Activated CD8-positive, alpha-beta memory T cell treated with anti-CD3 and anti-CD28 coated beads for 24 hours (primary cell): ENCODE measurements around the gene HCFC1.

Experiments
- DNase-seq: peaks from one replicate; pipeline ENCODE4 v3.0.0-alpha.2; 2020

The HCFC1 gene

DNA sequence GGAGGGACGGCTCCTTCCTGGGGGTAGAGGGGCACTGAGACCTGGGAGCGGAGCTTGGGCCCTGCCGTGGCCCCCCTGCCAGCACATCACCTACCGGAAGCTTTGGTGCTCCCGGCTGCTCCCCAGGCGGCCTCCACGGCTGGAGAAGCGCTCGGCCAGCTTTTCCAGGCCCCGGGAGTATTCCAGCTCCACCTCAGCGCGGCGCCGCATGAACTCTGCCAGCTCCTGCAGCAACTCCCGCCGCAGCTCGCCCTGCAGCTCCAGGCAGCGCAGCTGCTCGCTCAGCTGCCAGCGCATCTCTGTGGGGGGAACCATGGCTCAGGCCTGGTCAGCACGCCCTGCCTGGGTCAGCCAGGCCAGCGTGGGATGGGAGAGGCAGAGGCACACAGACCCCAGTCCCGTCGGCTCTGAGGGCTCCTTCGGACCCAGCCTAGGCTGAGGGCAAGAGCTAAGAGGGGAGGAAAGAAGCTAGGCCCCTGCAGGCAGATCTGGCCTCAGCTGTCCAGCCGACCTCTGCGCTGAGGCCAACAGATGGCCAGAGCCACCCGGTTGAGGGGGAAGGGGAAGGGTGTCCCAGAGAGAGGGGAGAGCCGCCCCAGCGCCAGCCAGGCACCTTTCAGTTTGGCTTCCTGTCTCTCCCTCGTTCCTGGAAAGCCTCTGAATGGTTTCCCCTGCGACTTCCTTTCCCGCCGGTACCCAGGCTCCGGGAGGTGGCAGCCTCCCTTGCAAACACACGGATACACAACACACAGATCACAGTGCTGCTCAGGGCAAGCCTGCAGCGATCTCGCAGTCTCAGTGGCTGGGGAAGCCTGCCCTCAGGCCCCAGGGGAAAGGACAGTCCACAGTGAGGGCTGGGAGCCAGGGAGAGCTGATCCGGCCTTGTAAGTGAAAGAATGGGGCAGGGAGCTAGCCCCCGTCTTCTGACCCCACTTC, 49.8 kb downstream of the HCFC1 start:
- DNase-seq, result no peak

DNA sequence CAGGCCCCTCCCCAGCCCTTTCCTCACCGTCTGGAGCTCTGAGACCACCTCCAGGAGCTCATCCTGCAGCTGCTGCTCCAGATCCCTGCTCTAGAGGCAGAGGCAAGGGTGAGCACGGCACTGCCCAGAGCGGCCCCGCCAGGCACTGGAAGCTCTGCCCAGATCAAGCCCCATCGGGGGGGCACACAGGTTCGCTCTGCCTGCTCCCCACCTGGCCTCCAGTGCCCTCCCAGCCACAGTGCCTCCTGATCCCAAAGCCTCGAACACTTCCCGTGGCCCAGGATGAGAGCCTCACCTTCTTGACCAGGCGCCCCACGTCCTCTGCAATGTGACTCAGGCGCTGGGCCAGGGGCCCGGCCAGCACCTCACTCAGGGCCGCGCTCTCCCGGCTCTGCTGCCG, 50.5 kb downstream of the HCFC1 start:
- DNase-seq, result no peak

DNA sequence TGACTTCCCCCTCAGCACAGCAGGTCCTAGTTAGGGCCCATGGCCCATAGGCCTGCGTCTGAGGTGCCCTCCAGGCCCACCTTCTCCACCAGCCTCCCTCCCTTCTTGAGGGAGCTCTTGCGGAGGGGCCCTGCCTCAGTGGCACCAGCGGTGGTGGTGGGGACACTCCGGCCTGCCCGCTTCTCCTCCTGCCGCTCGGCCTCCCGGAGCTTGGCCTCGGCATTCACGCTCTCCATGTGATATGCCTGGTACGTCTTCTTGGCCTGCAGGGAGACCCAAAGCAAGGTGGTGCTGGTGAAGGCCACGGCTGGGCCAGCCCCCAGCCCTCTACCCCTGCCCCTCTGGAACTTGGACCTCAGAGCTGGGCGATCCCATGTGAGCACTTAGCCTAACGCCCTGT, 51.1 kb downstream of the HCFC1 start:
- no peak for DNase-seq

DNA sequence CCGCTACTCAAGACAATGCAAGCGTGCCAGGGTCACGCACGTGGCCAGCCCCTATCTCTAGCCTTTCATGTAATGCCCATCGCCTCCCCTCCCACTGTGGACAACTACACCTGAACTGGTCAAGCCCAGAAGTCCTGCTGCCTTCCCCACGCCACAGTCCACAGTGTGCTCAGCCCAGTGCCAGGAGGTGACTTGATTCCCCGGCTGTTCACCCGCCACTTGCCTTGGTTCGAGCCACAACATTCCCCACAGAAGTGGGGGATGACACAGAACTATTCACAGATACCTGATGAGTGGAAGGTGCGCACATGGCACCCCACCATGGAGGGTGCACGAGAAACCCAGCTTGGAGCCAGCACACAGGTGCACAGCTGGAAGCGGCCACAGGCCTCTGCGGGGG, 52.3 kb downstream of the HCFC1 start:
- no peak for DNase-seq

DNA sequence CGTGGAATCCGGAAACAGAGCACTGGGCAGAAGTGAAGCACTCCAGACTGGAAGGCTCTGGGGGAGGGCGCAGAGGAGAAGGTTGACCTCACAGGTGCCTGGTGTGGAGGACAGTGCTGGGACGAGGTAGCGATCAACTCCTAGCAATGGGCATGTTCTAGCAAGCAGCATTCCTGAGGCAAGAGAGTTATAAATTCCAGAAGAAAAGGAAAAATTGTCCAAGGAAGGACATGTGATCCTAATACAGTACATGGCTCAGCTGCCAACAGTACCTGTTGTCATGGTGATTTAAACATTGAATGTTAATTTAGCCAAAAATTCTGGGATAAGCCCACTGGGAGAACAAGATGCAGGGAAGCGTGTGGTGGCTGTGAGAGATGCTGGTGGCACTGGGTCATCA, 53.7 kb downstream of the HCFC1 start:
- no peak for DNase-seq

DNA sequence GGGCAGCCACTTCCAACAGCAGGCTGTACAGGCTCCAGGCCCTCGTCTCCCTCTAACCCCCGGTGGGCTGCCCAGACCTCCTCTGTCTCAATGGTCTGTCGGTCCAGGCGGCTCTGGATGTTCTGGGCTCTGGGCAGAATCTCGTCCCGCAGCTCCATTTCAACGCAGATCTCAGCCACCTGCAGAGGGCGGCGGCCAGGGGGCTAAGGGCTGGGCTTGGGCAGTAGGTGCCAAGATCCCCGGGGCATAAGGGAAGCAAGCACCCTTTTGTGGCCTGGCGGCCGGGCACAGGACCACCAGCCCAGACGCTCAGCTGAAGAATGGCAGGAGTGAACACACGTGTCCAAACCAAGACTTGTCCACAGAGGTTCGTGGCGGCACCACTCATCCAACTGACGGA, 57.9 kb downstream of the HCFC1 start:
- no peak for DNase-seq

DNA sequence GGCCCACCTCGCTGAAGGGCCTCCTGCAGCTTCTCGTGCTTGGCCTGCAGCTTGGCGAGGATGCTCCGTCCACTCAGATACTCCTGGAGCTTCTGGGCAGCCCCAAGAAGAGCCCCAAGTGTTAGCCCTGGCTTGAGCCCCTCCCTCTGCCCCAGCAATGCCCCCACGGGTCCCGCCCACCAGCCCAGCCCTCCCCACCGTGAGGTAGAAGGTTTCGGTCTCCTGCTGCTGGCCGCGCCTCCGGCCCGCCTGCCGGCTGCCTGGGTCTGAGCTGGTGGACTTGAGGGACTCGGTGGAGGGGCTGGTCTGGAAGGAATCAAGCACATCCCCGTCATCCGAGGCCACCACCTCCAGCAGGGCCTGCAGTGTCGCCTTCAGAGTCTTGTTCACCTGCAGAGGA, 58.4 kb downstream of the HCFC1 start:
- no peak for DNase-seq

DNA sequence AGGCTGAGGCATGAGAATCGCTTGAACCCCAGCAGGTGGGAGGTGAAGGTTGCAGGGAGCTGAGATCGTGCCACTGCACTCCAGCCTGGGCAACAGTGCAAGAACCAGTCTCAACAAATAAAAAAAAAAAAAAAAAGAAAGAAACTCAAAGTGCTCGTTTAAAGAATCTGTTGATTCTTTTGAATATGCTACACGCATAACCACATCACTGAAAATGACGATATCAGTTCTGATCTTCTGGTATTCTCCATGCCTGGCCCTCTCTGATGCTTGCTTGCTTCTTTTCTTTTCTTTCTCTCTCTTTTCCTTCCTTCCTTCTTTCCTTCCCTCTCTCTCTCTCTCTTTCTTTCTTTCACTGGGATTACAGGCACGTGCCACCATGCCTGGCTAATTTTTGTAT, 59.8 kb downstream of the HCFC1 start:
- no peak for DNase-seq

DNA sequence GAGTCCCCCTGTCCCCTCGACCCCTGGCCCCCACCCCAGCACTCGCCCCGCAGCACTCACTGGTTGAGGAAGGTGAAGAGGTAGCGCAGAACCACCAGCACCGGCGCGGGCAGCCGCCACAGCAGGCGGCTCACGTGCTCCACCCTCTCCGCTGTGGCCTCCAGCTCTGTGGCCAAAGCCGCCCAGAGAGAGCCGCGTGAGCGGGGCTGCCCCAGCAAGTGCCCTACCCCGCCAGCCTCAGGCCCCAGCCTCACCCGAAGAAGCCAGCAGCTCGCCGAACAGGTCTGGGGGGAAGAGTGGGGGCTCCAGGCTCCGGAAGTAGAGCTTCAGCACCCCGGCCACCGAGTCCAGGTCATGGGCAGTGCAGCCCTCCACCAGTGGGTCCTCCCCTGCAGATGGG, 61.2 kb downstream of the HCFC1 start:
- no peak for DNase-seq

DNA sequence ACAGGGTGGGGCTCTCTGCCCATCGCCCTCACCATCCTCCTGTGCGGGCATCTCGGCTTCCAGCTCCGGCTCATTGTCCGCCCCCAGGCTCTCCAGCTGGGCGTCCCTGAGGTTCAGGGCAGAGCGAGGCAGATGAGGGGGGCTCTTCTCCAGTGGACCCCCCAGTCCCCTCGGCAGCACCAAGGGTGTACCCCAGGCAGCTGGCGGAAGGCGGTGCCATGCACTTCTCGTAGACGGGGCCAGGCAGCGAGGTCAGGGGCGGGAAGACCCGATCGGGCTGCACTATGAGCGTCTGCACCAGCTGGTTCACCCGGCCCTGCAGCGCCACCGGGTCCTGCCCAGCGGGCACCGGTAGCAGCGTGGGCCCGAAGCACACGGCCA, 61.6 kb downstream of the HCFC1 start:
- DNase-seq, result no peak

DNA sequence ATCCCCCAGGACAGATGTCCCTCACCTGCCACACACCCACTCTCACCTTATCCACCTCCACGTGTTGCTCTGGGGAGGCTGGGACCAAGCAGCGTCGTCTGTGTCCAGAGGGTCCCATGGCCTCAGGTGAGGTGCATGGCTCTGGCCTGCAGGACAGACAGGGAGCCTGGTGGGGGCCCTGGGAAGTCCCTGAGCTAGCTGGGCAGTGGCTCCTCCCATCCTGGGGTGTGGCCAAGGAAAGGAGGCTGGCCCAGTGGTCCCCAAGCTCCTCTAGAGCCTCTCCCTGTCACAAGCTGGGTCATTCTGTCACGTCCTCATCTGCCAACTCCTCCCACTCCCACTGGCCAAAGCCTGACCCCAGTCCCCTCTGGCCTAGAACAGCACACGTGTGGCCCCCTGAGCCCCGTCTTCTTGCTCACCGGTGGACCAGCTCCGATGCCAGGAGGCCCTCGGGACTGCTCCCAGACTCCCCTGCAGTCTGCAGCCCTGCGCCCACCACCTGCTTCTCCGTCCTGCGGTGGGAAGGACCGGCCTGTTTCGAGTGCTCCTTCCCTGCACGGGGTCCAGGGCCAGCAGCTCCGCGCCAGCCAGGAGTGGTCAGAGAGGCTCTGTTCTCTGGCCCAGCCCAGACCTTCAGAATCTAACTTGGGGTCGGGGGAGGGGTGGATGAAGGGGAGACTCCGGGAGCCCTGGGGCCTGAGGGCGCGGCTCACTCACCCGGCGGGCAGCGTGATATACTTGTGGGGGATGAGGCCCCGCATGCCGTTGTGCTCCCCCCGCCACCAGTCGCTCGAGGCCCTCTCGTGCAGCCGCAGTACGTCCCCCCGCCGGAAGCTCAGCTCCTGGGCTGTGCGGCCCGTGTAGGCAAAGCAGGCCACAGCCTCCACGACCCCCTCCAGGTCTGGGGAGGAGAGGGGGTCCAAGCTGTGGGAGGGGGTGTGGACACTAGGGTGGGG, 62.3 kb downstream of the HCFC1 start:
- no peak for DNase-seq

DNA sequence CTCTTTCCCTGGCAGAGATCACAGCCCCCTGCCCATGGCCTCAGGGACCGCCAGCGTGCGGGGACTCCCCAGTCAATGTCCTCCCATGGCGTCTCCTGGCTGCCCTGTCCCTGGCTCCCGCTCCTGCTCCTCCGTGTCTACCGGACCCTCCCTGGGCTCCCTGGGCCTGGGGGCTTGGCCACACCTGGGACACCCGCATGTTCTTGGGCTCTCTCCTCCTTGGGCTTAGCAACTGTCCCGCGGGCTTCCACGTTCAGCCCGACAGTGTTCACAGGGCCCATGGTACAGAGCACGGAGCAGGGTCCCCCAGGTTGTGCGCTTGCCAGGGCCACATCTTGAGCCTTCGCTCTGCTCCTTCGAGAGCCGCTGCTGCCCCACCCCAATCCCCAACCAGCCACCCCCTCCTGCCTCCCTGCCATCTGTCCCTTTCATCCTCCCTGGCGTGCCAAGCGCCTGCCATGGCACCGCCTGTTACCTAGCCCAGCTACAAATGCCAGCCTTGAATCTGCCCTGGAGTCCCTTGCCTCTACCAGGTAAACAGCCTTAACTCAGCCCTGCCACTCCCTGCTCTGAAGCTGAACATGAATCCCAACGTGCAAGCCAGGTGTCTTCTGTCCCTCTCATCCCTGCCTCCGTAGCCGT, 63.3 kb downstream of the HCFC1 start:
- DNase-seq, result no peak

DNA sequence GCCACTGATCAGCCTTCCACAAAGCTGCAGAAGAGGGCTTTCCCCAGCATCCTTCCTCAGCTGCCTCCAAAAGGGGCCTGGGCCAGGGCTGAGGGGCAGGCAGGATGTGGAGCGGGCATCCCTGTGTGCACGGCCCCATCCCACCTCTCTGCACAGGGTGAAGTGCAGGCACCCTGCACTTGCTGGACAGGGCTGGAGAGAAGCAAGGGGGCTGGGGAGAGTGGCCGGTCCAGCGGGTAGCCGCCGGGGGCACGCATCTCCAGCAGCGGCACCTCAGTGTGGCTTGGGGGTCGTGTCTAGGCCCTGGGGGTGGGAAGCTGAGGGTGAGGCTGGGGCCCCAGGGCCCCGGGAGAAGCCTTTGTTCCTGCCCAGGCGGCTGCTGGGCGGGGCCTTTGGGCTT, 64.2 kb downstream of the HCFC1 start:
- DNase-seq, result no peak

DNA sequence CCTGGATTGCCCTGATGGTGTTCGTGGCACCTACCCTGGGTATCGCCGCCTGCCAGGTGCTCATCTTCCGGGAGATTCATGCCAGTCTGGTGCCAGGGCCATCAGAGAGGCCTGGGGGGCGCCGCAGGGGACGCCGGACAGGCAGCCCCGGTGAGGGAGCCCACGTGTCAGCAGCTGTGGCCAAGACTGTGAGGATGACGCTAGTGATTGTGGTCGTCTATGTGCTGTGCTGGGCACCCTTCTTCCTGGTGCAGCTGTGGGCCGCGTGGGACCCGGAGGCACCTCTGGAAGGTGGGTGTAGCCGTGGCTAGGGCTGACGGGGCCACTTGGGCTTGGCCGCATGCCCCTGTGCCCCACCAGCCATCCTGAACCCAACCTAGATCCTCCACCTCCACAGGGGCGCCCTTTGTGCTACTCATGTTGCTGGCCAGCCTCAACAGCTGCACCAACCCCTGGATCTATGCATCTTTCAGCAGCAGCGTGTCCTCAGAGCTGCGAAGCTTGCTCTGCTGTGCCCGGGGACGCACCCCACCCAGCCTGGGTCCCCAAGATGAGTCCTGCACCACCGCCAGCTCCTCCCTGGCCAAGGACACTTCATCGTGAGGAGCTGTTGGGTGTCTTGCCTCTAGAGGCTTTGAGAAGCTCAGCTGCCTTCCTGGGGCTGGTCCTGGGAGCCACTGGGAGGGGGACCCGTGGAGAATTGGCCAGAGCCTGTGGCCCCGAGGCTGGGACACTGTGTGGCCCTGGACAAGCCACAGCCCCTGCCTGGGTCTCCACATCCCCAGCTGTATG, 65.3 kb downstream of the HCFC1 start:
- peak; percentile 63 for DNase-seq

DNA sequence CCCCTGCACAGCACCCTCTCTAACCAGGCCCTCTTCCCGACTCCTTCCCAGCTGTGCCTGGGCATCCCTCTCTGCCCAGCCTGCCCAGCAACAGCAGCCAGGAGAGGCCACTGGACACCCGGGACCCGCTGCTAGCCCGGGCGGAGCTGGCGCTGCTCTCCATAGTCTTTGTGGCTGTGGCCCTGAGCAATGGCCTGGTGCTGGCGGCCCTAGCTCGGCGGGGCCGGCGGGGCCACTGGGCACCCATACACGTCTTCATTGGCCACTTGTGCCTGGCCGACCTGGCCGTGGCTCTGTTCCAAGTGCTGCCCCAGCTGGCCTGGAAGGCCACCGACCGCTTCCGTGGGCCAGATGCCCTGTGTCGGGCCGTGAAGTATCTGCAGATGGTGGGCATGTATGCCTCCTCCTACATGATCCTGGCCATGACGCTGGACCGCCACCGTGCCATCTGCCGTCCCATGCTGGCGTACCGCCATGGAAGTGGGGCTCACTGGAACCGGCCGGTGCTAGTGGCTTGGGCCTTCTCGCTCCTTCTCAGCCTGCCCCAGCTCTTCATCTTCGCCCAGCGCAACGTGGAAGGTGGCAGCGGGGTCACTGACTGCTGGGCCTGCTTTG, 66.0 kb downstream of the HCFC1 start:
- DNase-seq, result peak; percentile 63

DNA sequence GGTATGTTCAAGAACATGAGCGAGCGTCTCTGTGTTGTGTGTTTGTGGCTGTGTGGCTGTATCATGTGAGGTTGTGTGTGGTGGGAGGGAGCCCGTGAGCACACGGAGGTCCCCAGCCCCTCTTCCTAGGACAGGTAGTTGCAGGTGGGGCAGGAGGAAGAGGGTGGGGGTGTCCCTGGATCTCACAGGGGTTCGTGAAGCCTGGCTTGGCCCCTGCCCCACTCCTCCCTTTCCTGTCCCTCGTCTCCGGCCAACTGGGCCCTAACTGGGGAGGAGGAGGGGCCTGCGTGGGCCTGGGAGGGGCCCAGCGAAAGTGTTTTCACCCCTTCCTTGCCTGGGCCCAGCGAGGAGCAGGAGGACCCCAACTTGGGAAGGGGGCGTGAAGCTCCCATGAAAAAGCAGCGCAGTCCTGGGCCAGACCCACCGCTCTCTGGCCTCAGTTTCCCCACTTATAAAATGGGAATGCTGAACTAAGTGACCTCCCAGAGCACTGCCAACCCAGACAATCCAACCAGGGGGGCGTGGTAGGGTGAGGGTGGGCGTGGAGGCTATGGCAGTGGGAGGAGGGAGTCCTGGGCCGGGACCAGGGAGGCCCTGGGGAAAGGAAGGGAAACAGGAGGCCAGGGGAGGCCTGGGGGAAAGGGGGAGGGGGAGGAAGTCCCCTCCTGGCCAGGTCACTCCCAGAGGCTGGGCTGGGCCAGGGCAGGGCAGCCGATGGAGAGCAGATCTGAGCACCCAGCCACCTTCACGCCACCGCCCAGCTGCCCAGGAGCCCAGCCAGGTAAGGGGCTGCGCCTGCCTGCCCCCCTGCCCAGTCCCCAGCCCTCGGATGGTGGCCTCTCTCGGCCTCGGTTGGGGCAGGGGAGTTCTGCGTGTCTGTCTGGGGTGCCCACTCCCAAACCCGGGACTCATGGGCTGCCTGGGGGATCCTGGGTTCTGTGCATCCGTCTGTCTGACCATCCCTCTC, 67.3 kb downstream of the HCFC1 start, which contains the start of gene AVPR2:
TSS of gene AVPR2 (plus strand) at position 683 of the 967 bp plus-strand sequence. CDS start 473 bp downstream, outside the sequence.
- no peak for DNase-seq

DNA sequence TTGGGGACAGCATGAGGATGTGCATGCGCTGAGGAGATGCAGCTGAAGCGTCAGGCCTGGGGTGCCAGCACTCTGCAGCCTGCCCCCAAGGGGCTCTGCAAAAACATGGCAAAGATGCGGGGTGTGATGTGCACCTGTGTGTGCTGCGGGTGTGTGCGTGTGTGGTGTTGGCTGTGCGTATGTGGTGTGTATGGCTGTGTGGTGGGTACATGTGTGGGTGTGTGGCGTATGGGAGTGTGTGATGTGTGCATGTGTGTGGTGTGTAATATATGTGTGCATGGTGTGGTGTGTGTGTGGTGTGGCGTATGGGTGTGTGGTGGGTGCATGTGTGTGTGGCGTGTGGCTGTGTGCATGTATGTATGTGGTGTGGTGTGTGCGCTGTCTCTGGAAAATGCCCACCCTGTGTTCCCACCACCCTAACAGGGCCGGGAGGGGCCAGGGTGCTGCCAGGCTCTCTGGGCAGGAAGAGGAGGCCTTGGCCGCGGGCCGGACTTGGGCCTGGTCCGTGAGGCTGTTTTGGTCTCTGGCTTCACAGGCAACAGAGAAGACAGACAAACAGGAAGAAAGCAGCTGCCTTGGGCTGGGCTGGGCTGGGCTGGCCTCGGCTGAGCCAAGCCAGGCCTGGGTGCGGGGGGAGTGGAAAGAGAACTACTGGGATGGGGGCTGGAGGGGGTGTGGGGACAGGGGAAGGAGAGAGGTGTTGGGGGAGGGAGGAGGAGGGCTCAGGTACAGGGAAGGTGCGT, 68.2 kb downstream of the HCFC1 start:
- DNase-seq, result no peak

DNA sequence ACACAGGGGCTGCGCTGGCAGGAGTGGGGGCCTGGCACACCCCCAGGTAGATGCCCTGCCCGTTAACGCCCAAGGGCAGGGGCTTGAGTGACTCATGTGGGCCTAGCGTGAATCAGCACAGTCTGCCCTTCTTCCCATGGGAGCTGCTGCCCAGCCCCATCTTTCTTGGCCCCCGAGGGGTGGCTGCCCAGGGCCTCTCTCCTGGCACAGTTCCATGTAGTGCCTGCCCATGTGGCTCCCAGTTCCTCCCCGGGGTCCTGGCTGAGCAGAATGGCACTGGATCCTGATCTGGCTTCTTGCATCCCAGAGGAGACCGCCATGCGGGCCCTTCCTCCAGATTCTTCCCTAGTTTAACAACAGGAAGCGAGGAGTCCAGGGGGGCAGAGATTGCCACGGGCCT, 69.2 kb downstream of the HCFC1 start:
- DNase-seq, result no peak

DNA sequence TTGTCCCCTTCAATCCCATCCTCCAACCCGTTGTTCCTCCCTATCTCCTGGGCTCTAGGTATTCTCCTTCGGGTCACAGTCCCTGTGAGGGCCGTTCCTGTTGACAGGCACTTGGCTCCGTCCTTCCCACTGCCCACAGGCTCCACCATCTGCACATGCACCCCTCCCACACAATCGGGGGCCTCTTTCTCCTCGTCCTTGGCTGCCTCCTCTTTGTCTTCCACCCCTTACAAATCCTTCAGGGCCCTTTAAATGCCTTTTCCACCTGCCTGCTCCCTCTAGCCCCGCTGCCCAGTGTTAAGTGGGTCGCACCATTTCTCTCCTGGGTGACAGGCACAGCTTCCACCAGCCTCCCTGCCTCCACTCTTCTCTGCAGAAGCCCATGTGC, 69.9 kb downstream of the HCFC1 start:
- no peak for DNase-seq
